GM12873 (cell line): ENCODE data around the gene ZNF579.

ENCODE experiments used
- CTCF ChIP-seq: IDR thresholded peaks from 2 replicates; pipeline ENCODE4 v1.5.1; 2012; ENCODE audit warnings: low read depth, mild to moderate bottlenecking, moderate library complexity, low read length, control low read depth; ENCODE audit not compliant: insufficient read depth; ENCODE audit errors: missing control alignments

Gene ZNF579

DNA sequence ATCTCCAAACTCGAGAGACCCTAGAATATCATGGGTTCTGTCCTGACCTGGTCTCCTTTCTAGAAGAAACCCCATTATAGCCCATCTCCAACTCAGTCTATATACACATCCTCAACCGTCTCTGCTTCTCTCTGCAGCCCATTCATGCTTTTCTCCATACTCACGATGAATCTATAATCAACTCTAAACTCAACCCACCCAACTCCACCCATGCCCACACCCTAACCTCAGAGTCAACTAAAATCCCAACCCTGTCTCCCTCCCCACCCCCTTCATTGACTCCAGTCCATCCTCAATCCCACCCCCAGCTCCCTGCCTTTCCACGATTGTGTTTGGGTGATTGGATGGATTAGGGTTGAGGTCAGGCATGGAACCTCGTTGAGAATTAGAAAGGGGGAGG is 37.1 kb downstream of the ZNF579 start:
- no peak for TF ChIP-seq CTCF

- TF ChIP-seq CTCF, result no peak
These were observed 38.3 kb downstream of the ZNF579 start for GRCh38 chr19:55542292-55542855.

DNA sequence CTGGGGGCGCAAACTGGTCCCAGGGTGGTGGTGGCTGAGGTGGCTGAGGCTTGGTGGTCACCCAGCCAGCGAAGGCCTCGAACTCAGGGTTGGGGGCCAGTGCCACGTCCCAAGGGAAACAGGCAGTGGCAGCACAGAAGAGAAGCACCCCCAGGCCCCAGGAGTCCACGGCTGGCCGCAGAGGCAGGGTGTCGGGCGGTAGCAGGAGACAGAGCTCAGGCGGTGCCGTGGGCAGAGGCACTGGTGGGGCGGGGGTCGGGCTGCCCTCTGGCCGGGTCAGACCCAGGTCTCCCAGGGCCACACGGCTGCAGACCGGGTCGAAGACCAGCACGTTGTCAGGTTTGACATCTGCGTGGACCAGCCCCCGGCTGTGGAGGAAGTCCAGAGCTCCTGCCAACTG is 39.6 kb downstream of the ZNF579 start:
- TF ChIP-seq CTCF, result no peak

DNA sequence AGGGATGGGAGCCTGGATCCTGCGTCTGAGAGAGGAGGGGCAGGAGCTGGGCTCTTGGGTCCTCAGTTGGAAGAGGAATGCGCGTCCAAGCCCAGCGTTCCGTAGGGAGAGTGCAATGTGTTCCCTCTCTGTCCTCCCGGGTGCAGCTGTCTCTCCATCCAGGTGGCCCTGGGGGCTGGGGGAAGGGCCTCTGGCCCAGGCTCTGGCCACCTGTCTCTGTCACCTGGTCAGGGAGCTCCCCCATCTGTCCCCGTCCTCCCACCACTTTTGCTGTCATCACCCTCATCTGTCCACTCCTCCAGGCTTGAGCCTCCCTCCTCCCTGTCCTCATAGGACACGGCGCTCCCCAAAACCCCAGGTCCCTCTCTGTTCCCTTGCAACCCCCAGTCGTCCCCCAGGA is 40.0 kb downstream of the ZNF579 start:
- TF ChIP-seq CTCF, result no peak

DNA sequence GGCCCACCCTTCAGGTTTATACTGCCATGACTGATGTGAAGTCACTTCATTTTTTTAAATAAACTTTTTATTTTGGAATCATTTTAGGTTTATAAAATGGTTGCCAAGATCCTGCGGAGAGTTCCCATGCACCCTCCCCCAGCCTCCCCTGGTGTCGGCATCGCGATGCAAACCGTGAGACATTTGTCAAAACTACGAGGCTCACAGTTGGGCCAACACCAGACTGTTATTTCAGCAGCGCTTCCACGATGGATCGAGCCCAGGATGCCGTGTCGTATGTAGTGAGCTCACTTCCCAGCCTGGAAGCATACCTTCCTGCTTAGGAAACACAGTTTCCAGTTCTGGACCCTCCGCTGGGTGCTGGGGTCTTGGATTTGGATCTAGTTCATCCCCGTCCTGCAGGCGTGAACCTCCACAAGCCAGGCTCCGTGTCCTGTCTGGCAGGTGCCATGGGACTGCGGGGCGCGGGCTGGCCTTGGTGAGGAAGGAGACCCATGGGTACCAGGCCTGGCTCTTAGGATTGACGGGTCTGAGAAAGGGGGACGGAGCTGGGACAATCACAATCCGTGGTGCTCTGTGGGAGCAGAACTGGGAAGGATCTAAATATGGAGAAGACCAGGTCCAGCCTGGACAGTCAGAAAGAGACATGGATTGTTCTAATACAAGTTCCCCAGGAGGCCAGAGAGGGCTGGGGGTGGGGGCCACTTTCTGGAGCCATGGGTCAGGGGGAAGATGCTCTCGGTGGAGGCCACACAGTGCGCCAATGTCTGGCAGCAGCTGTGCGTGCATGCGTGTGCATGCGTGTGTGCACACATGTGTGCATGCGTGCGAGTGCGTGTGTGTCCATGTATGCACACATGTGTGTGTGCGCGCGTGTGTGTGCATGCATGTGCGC is 41.3 kb downstream of the ZNF579 start:
- no peak for TF ChIP-seq CTCF

GRCh38 chr19:55538132-55538531 is 42.5 kb downstream of the ZNF579 start:
- no peak for TF ChIP-seq CTCF

- no peak for TF ChIP-seq CTCF
These were observed 42.9 kb downstream of the ZNF579 start for GRCh38 chr19:55537741-55538111.
